Dedifferentiated amniotic fluid mesenchymal stem cell (primary cell): Measurements from ENCODE around the gene ICA1.
"Not testable (repeated sequence)": the region's sequence is repeated elsewhere in the genome, so short reads cannot be mapped to it uniquely, and the experiment has no call there.

Experiments
- DNase-seq: peaks from one replicate; pipeline ENCODE4 v3.0.0-alpha.2; 2016; ENCODE audit errors: extremely low spot score

Gene ICA1

GRCh38 chr7:8103282-8103681, 158.7 kb downstream of the ICA1 start:
- DNase-seq = no peak

- DNase-seq = not testable (repeated sequence)
Observed at GRCh38 chr7:8101292-8101691, 160.7 kb downstream of the ICA1 start.

- DNase-seq = no peak
Observed at GRCh38 chr7:8094164-8095140, 167.5 kb downstream of the ICA1 start.

GRCh38 chr7:8092140-8092539, 169.8 kb downstream of the ICA1 start:
- no peak for DNase-seq

- DNase-seq = no peak
Observed at GRCh38 chr7:8089036-8089780, 172.8 kb downstream of the ICA1 start.

- DNase-seq = no peak
Observed at GRCh38 chr7:8086239-8086638, 175.7 kb downstream of the ICA1 start.

- DNase-seq = no peak
Observed at GRCh38 chr7:8085420-8085819, 176.5 kb downstream of the ICA1 start.

- DNase-seq = no peak
Observed at GRCh38 chr7:8084836-8085235, 177.1 kb downstream of the ICA1 start.

- no peak for DNase-seq
Observed at GRCh38 chr7:8082762-8083161, 179.2 kb downstream of the ICA1 start.

- DNase-seq = no peak
Observed at GRCh38 chr7:8078418-8078817, 183.5 kb downstream of the ICA1 start.

GRCh38 chr7:8070451-8071180, 191.4 kb downstream of the ICA1 start:
- DNase-seq = no peak

- no peak for DNase-seq
Observed at GRCh38 chr7:8068892-8069686, 192.9 kb downstream of the ICA1 start.

GRCh38 chr7:8065356-8065813, 196.6 kb downstream of the ICA1 start:
- peak; percentile 98 for DNase-seq

- no peak for DNase-seq
Observed at GRCh38 chr7:8064828-8065227, 197.1 kb downstream of the ICA1 start.

- no peak for DNase-seq
Observed at GRCh38 chr7:8063706-8064297, 198.2 kb downstream of the ICA1 start.

- DNase-seq = not testable (repeated sequence)
Observed at GRCh38 chr7:8063300-8063699, 198.7 kb downstream of the ICA1 start.
